ENCODE data around the gene COA8. TPM values are rescaled to one million over a fixed set of nuclear protein-coding genes. Genes with fewer than 3 reads are reported as not detected.

The COA8 gene
- total and polyA plus RNA-seq, 8 donors: 17.0 to 31.7 (median 26.5) TPM

DNA sequence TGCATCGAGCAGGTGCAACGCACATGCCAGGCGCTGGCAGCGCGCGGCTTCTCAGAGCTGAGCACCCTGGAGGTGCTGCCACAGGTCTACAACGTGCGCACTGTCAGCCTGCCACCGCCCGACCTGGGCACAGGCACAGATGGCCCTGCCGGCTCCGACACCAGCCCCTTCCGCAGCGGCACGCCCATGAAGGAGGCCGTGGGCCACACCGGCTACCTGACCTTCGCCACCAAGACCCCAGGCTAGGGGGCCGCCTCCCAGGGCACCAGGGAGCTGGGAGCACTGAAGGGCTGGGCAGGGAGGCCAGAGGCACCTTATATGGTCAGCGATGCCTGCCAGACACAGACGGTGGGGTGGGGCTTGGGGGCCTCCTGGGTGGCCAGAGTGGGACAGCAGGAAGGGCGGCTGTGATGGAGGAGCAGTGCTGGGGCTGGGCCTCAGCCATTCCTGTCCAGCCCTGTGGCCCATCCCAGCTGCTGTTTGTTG, 28.1 kb upstream of the COA8 start:
- TF ChIP-seq, protein P1, sequence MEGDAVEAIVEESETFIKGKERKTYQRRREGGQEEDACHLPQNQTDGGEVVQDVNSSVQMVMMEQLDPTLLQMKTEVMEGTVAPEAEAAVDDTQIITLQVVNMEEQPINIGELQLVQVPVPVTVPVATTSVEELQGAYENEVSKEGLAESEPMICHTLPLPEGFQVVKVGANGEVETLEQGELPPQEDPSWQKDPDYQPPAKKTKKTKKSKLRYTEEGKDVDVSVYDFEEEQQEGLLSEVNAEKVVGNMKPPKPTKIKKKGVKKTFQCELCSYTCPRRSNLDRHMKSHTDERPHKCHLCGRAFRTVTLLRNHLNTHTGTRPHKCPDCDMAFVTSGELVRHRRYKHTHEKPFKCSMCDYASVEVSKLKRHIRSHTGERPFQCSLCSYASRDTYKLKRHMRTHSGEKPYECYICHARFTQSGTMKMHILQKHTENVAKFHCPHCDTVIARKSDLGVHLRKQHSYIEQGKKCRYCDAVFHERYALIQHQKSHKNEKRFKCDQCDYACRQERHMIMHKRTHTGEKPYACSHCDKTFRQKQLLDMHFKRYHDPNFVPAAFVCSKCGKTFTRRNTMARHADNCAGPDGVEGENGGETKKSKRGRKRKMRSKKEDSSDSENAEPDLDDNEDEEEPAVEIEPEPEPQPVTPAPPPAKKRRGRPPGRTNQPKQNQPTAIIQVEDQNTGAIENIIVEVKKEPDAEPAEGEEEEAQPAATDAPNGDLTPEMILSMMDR (IDR thresholded peaks at IDR 0.05): no peak
- FAIRE-seq (no peak), ATAC-seq (no peak), DNase-seq (peak in 2 of 6 donors; percentile 43 to 82)
- Histone ChIP-seq H3K4me1 (peaks cover 0 to 13% (median 8%) of the 10 kb centered on the region in 3 donors), H3K4me3 (no peak overlapping the region), H3K27me3 (no peaks in the 10 kb centered on the region), H3K27ac (no peak overlapping the region), H3K9me3 (no peaks in the 10 kb centered on the region), H3K36me3 (no peaks in the 10 kb centered on the region)
- WGBS, 2 donors: 91 to 92% methylated on average over 19 to 22 of the region's 22 CpGs
- intact Hi-C loops (cut with DNase I): no loop called here

DNA sequence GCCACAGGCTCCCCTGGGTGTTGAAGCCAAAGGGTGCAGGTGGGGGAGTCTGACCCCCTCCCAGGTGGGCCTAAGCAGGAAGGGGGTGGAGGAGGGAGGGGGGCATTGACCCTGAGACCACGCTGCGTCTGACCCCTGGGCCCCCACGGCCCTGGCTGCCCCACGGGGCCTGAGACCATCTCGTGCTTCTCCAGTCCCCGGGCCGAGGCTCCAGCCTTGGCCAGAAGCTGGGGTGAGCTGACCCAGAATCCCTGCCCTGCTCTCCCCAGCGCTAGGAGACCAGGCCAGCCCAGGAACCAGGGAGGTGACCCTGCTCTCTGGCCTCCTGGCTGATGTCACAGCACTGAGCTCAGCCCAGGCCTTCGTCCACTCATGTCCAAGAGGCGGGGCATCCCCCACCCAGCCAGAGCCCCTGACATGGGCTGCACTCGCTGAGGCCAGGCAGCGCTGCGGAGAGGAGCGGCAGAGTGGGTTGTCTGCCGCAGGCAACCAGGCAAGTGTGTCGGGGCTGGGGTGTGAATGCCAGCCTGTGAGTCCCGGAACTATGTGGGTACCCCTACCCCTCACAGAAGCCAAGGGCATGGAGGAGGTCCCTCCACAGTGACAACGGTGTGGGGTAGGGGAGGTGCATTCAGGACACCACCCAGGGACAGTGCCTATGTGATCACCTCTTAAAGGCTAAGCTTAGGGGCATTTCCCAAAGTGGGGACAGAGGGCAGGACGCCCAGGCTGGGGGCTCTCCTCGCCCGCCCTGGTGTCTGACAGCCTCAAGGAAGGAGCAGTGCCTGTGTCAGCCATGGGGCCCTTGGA, 27.5 kb upstream of the COA8 start:
- no peak overlapping the region for H3K27ac ChIP-seq
- no peaks in the 10 kb centered on the region for H3K9me3 ChIP-seq
- WGBS, 2 donors: 86% methylated on average over 20 to 21 of the region's 21 CpGs
- FAIRE-seq (no peak), ATAC-seq (no peak), DNase-seq (peak in 2 of 6 donors; percentile 46 to 73)
- TF ChIP-seq, protein P1 (IDR thresholded peaks at IDR 0.05): no peak
- intact Hi-C loops (cut with DNase I): no loop called here
- no peak overlapping the region for H3K4me3 ChIP-seq
- no peaks in the 10 kb centered on the region for H3K27me3 ChIP-seq
- peaks cover 0 to 6% (median 3%) of the 10 kb centered on the region in 3 donors for H3K4me1 ChIP-seq
- H3K36me3 ChIP-seq: no peaks in the 10 kb centered on the region

DNA sequence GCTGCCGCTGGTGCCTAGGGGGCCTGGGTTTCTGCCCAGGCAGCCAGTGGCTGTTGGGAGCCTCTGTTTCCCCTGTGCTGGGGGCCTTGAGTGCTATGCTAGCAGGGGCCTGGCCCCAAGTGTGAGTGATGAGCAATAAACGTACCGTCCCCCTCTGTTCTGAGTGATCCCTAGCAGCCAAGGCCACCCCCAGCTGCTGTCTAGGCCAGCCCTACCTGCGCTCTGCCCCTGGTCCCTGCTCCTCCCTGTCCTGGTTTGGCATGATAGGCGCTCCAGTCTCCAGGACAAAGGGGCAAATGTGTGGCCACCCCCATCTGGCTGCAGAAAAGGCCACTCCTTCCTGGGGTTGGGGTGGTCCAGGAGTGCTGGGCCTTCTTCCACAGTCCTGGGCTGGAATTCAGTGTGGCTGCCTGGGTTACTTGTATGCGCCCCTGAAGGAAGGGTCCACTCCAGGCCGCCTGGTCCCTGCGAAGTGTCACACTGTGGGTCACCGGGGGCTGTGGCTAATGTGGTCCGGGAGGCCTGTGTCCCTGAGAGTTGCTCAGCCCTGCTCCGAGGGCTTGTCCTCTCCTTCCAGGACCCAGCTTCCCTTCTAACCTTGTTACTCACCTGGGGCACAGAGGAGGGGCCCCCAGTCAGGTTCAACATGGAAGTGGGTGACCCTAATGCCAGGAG, 26.7 kb upstream of the COA8 start:
- Histone ChIP-seq H3K4me1 (peaks cover 0 to 3% (median 0%) of the 10 kb centered on the region in 3 donors), H3K4me3 (no peak overlapping the region), H3K27me3 (no peaks in the 10 kb centered on the region), H3K9me3 (no peaks in the 10 kb centered on the region), H3K36me3 (no peaks in the 10 kb centered on the region), H3K27ac (no peak overlapping the region)
- 84 to 92% methylated on average over 11 of the region's 11 CpGs for WGBS, 2 donors
- intact Hi-C loops (cut with DNase I): no loop called here
- DNase-seq (peak in 2 of 6 donors; percentile 20 to 58), ATAC-seq (no peak), FAIRE-seq (no peak)
- TF ChIP-seq, protein P1 (IDR thresholded peaks at IDR 0.05): no peak

DNA sequence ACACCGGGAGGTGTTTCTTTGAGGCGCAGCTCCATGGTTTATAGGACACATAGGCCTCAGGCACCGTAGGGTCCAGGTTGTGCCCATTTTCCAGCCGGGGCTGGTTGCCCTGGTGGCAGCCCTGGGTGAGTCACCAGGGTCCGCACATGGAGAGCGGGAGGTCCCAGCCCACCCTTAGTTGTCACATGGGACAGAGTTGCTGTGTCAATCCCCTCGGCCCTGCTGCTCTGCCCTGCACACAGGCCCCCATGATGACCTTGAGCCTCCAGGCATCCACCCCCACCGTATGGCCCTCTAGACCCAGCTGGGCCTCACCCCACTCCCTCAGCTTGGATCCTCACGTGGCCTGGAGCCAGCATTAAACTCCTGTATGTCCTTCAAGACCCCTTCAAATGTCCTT, 26.1 kb upstream of the COA8 start:
- ATAC-seq: no peak
- intact Hi-C loops (cut with DNase I): no loop called here
- no peak overlapping the region for H3K27ac ChIP-seq
- TF ChIP-seq, protein P1 (IDR thresholded peaks at IDR 0.05): no peak
- WGBS, 2 donors: 74% methylated on average over 9 of the region's 9 CpGs
- H3K4me3 ChIP-seq: no peak overlapping the region
- no peaks in the 10 kb centered on the region for H3K36me3 ChIP-seq
- no peaks in the 10 kb centered on the region for H3K27me3 ChIP-seq
- peaks cover 0 to 3% (median 0%) of the 10 kb centered on the region in 3 donors for H3K4me1 ChIP-seq
- H3K9me3 ChIP-seq: no peaks in the 10 kb centered on the region
- no peak for FAIRE-seq
- peak in 2 of 6 donors; percentile 33 to 51 for DNase-seq
